Esophagus mucosa (tissue), 1 donor: ENCODE measurements around the gene KIFAP3. TPM values are rescaled to one million over a fixed set of nuclear protein-coding genes. Genes with fewer than 3 reads are reported as not detected.
"Not testable (repeated sequence)": the region's sequence is repeated elsewhere in the genome, so short reads cannot be mapped to it uniquely, and the experiment has no call there.

Experiments used
- ATAC-seq: fragments of 200-7000 bp; cut with Tn5 transposase; one replicate; pipeline ENCODE4 v1.9.1; 2020
- total RNA-seq: library from RNA; stranded (reverse); gene quantifications from one replicate; pipeline ENCODE4 v1.2.4, GENCODE V29; 2023
- donor health status: DM: yes; HTN: yes; CAD: no.

KIFAP3 gene
- total RNA-seq, 1 donor from 2014 or later: 15.0 TPM

DNA sequence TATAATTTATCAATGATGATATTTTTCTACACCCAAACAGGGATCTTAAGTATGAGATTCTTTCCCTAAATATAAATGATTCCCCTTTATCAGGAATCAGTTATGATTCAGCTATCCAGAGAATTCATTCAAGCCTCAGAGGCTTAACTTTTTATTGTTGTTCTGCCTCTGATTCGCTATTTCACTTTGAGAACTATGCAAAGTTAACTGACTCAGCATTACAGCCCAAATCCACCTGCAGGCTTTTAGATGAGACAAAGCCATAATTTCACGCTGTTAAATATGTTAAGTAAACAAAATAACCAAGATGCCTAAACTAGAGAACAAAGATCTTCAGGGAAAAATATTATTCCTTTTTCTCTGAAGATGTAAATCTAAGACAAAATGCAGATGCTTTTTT, 189.3 kb downstream of the KIFAP3 start:
- no peak for ATAC-seq

DNA sequence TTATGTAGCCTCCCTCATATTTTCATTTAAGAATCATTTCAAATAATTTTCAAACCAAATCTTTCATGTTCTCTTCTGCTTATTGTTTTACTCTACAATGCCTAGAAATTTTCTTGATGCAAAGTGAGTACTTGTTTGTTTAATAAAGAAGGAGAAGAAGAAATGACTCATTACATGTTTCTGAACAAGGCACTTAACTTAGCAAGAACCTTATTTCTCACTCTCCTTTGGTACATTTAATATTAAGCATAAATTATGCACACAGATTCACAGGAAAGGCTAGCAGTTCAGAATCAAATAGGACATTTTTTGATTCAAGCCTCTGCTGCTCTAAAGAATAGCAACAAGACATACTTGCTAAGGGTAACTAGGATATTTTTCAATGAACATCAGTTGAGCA, 189.9 kb downstream of the KIFAP3 start:
- no peak for ATAC-seq

DNA sequence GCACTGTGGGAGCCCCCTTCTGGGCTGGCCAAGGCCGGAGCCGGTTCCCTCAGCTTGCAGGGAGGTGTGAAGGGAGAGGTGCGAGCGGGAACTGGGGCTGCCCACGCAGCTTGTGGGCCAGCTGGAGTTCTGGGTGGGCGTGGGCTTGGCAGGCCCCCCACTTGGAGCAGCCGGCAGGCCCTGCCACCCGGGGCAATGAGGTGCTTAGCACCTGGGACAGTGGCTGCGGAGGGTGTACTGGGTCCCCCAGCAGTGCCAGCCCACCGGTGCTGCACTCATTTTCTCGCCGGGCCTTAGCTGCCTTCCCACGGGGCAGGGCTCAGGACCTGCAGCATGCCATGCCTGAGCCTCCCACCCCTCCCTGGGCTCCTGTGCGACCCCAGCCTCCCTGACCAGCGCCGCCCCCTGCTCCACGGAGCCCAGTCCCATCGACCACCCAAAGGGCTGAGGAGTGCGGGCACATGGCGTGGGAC, 192.4 kb downstream of the KIFAP3 start:
- no peak for ATAC-seq

DNA sequence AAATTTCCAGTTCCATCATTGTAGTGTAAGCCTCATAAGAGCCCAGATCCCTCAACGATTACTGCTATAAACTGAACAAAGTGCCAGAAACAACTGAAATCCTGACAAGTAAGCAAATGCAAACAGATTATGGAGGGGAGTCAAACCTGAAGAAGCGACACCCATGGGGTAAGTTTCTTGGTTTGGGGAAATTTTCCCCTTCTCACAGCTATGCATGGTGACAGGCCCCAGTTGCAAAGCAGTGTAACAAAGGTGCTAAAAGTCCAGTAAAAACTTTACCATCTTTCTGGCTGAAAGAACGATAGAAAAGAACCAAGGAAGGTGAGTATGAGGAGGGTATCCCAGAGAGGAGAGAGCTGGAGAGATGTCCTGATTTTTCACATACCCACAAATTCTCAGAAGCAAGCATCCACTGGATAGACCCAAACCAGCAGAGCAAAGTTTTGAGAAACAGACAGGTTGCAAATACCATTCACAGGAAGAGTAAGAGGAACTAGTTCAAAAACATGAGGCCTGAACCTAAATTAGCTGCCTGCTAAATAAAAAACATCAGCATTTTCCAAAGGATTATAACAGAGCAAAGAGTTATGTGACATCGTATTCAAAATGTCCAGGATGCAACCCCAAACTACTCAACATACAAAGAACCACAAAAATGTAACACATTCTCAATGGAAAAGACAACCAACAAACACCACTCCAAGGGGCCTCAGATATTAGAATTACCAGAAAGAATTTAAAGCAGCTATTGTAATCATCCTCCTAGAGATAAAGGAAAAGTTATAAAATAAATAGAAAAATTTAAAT, 195.3 kb downstream of the KIFAP3 start:
- no peak for ATAC-seq

DNA sequence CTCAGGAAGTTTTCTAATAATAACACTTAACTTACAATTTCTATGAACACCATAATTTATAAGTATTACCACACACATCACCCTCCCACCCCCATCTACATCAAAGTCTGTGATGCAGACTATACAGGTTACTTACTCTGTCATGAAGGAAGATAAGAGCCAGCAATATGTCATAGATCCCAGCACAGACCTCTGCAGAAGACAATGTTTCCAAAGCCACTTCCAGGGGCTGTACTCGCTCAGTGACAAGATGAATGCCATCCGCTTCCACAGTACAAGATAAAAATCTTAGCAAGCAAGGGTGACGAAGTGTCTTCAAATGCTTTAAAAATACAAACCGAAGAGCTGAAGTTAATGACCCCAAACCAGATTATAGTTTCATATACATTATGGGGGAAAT, 196.0 kb downstream of the KIFAP3 start:
- no peak for ATAC-seq

DNA sequence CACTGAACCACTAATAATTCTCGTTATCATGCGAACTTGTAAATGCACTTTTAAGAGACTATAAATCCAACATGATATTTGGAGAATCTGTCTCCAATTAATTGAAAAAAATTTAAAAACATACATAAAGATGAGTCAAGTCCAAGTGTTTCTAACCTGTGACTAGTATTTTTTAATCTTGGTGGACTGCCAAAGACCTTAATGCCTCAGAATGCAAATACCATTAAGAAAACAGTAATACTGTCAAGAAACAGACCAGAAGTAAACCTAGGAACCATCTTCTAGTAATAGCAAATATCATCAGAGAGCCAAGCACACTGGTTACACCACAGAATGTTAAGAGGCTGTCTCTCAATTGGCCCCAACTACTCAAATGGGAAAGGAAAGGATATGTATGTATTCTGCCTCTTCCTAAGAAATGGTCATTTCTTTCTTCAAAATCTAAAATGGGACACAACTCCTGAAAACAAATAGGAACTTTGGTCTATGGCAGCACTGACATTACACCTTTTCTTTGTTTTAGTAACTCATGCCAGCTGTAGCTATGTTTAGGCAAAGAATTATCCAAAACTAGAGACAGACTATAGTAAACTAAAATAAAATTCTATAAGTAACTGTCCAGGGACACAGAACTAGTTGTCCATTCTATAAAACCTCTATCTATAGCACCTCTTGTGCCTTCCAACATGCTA, 196.5 kb downstream of the KIFAP3 start:
- no peak for ATAC-seq

DNA sequence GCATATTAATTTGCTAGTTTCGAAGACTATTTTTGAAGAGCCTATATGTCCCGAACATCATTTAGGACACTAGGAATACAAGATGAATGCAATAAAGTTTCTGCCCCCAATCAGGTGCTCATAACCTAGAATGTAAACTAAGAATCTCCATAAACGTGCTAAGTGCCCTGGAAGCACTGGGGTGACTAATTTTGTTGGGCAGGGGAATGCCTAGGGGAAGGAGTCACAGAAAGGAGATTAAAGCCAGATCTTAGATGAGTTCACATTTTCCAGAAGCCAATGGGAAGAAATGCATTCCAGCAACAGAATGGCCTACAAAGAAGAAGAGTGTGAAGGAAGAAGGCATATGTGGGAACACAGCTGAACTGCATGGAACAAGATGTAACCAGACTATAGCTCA, 200.3 kb downstream of the KIFAP3 start:
- ATAC-seq: no peak

DNA sequence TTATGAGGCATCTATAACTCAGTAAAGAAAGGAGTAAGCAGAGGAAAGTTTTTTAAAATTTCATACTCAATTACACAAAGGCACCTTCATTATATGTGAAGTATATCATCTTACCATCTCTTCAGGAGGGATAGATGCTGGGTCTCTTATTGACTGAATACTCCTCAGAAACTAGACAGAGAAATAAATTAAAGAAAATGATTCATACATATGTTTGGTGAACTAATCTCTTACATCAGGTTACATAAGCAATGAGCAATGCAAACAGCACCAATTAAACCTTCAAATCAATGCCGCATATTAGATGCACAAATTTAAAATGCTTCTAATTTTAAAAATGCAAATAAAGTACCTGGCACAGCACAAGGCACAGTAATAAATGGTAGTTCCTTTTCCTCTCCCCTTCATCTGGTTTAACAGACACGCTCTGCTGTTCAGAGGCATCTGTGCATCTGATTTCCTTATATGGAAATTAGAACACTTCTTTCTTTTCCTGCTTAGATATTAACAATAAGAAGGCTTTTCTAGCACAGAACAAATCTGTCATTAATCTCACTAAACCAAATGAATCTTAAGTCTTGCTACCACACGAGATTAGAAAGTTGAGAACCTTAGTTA, 200.8 kb downstream of the KIFAP3 start:
- ATAC-seq: no peak

DNA sequence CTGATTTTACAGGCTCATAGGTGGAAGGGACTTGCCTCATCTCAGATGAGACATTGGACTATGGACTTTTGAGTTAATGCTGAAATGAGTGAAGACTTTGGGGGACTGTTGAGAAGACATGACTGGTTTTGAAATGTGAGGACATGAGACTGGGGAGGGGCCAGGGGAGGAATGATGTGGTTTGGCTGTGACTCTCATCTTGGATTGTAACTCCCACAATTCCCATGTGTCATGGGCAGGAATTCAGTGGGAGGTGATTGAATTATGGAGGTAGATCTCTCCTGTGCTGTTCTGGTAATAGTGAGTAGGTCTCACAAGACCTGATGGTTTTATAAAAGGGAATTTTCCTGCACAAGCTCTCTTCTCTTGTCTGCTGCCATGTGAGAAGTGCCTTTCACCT, 201.6 kb downstream of the KIFAP3 start:
- no peak for ATAC-seq

DNA sequence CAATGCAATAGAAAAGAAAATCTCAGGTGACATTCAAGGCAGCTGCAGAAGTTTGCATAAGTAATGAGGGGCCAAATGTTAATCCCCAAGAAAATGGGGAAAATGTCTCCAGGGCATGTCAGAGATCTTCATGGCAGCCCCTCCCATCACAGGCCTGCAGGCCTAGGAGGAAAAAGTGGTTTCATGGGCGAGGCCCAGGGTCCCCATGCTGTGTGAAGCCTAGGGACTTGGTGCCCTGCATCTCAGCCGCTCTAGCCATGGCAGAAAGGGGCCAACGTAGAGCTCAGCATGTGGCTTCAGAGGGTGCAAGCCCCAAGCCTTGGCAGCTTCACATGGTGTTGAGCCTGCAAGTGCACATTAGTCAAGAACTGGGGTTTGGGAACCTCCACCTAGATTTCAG, 202.5 kb downstream of the KIFAP3 start:
- not testable (repeated sequence) for ATAC-seq

Other genes with a start within 250 kb of the KIFAP3 start
- gene SCYL3, start 180.8 kb downstream of the KIFAP3 start, total RNA-seq: 7.8 TPM
- not detected for gene NTMT2, start 71.3 kb upstream of the KIFAP3 start, total RNA-seq